H1 (cell line): ENCODE measurements around the gene KRTDAP. TPM values are rescaled to one million over a fixed set of nuclear protein-coding genes. Genes with fewer than 3 reads are reported as not detected.

Experiments used
- CTCF ChIA-PET: fragments of 300-600 bp; sonication (Branson Sonifier 250); formaldehyde crosslinking; loops from one replicate; lab custom pipeline; 2021; ENCODE audit not compliant: partially characterized antibody; lab: Charles Lee
- POLR2A ChIA-PET: fragments of 300-600 bp; sonication (Branson Sonifier 250); formaldehyde crosslinking; loops from one replicate; lab custom pipeline; 2021; ENCODE audit warnings: inconsistent platforms; ENCODE audit not compliant: partially characterized antibody; lab: Charles Lee
- DNase-seq, 2 experiments: peaks; one replicate each; pipeline versions ENCODE4 v3.0.0 to v3.0.0-alpha.2; 2010 to 2022; ENCODE audit warnings: low spot score in 2 of 2, low read depth in 1 of 2, mixed read lengths in 1 of 2
- FAIRE-seq: peaks from 2 replicates; lab custom pipeline; 2011; peaks lifted over from hg19 to GRCh38; lab: Jason Lieb, UNC
- H2AFZ ChIP-seq: 2 replicates; pipeline ENCODE4 v1.8.1; 2012; ENCODE audit warnings: low read length, inconsistent platforms
- H2AK5ac ChIP-seq: 2 replicates; pipeline ENCODE4 v1.6.1; 2013; ENCODE audit warnings: low read depth, low read length
- H2BK120ac ChIP-seq: replicated peaks from 2 replicates; pipeline ENCODE3; 2013; ENCODE audit warnings: low read depth, low read length, inconsistent platforms
- H2BK12ac ChIP-seq: 2 replicates; pipeline ENCODE4 v1.6.1; 2013; ENCODE audit warnings: low read depth, low read length
- H2BK15ac ChIP-seq: 2 replicates; pipeline ENCODE4 v1.6.1; 2013; ENCODE audit warnings: low read length
- H2BK20ac ChIP-seq: 2 replicates; pipeline ENCODE4 v1.6.1; 2013; ENCODE audit warnings: low read length
- H2BK5ac ChIP-seq: 2 replicates; pipeline ENCODE4 v1.6.1; 2013; ENCODE audit warnings: low read depth, low read length
- H3K14ac ChIP-seq: 2 replicates; pipeline ENCODE4 v1.6.1; 2013; ENCODE audit warnings: inconsistent platforms; ENCODE audit not compliant: insufficient read length
- H3K18ac ChIP-seq: 2 replicates; pipeline ENCODE4 v1.6.1; 2013; ENCODE audit warnings: low read length; ENCODE audit errors: extremely low read depth
- H3K23ac ChIP-seq: 2 replicates; pipeline ENCODE4 v1.6.1; 2013; ENCODE audit warnings: inconsistent platforms; ENCODE audit not compliant: insufficient read length
- H3K23me2 ChIP-seq: 2 replicates; pipeline ENCODE4 v1.6.1; 2013; ENCODE audit warnings: low read depth, low read length
- H3K27ac ChIP-seq: 2 replicates; pipeline ENCODE4 v1.6.1; 2011; ENCODE audit warnings: low read depth, low read length, inconsistent platforms
- H3K27me3 ChIP-seq, 4 experiments: replicated peaks in 1 of 4; 1 replicate in 1 of 4; 2 replicates in 3 of 4; pipeline versions ENCODE4 v1.6.1 to v1.8.1; 2011 to 2013; ENCODE audit warnings: low read length in 3 of 4, mild to moderate bottlenecking in 3 of 4, inconsistent platforms in 2 of 4, mixed read lengths in 2 of 4, moderate library complexity in 1 of 4; ENCODE audit not compliant: control insufficient read depth in 3 of 4, insufficient read depth in 3 of 4; ENCODE audit errors: extremely low read depth in 1 of 4
- H3K36me3 ChIP-seq, 4 experiments: 2 replicates each; pipeline versions ENCODE4 v1.6.1 to v1.8.1; 2011 to 2013; ENCODE audit warnings: mild to moderate bottlenecking in 4 of 4, low read length in 3 of 4, moderate library complexity in 2 of 4, control low read depth in 1 of 4, inconsistent platforms in 1 of 4; ENCODE audit not compliant: insufficient read depth in 4 of 4, control insufficient read depth in 2 of 4
- H3K4ac ChIP-seq: replicated peaks from 2 replicates; pipeline ENCODE3; 2013; ENCODE audit warnings: low read length, low read depth, mixed read lengths, inconsistent platforms; ENCODE audit not compliant: insufficient read length
- H3K4me1 ChIP-seq, 4 experiments: replicated peaks in 1 of 4; 1 replicate in 1 of 4; 2 replicates in 3 of 4; pipeline versions ENCODE4 v1.6.1 to v1.8.1; 2011 to 2013; ENCODE audit warnings: low read length in 3 of 4, inconsistent platforms in 2 of 4, mixed read lengths in 1 of 4; ENCODE audit not compliant: insufficient read depth in 4 of 4, control insufficient read depth in 3 of 4
- H3K4me2 ChIP-seq, 2 experiments: 2 replicates each; pipeline versions ENCODE4 v1.6.1 to v1.8.1; 2011 to 2013; ENCODE audit warnings: low read depth in 2 of 2, low read length in 2 of 2, control low read depth in 1 of 2, inconsistent platforms in 1 of 2, mild to moderate bottlenecking in 1 of 2; ENCODE audit not compliant: insufficient read depth in 1 of 2
- H3K4me3 ChIP-seq, 4 experiments: fragments of 200-600, 300-600 bp in 1 of 4; sonication (generic), shearing (Covaris generic), sonication (Bioruptor Twin) in 1 of 4; 2 replicates each; pipeline versions ENCODE4 v1.5.1 to v1.8.1; 2011 to 2016; ENCODE audit warnings: low read length in 4 of 4, low read depth in 3 of 4, control low read depth in 2 of 4, inconsistent platforms in 2 of 4, mild to moderate bottlenecking in 2 of 4, mixed read lengths in 1 of 4, moderate library complexity in 1 of 4; ENCODE audit not compliant: insufficient read depth in 2 of 4; ENCODE audit errors: extremely low read depth in 1 of 4
- H3K56ac ChIP-seq: replicated peaks from 2 replicates; pipeline ENCODE3; 2013; ENCODE audit warnings: low read depth, mild to moderate bottlenecking, mixed read lengths, low read length, inconsistent platforms; ENCODE audit not compliant: insufficient read length
- H3K79me1 ChIP-seq: 2 replicates; pipeline ENCODE4 v1.6.1; 2013; ENCODE audit warnings: low read depth, low read length, control low read depth
- H3K79me2 ChIP-seq, 2 experiments: 2 replicates each; pipeline versions ENCODE4 v1.6.1 to v1.8.1; 2012 to 2013; ENCODE audit warnings: low read length in 2 of 2, mild to moderate bottlenecking in 2 of 2, inconsistent platforms in 1 of 2; ENCODE audit not compliant: insufficient read depth in 2 of 2, control insufficient read depth in 1 of 2
- H3K9ac ChIP-seq, 4 experiments: replicated peaks in 1 of 4; 1 replicate in 1 of 4; 2 replicates in 3 of 4; pipeline versions ENCODE4 v1.6.1 to v1.8.1; 2011 to 2013; ENCODE audit warnings: low read depth in 3 of 4, low read length in 3 of 4, control low read depth in 2 of 4, mild to moderate bottlenecking in 2 of 4, moderate library complexity in 2 of 4, inconsistent platforms in 1 of 4; ENCODE audit errors: extremely low read depth in 1 of 4
- H3K9me3 ChIP-seq, 2 experiments: 2 replicates each; pipeline versions ENCODE4 v1.6.1 to v1.8.1; 2012 to 2013; ENCODE audit warnings: mild to moderate bottlenecking in 2 of 2, moderate library complexity in 2 of 2, control low read depth in 1 of 2, inconsistent platforms in 1 of 2, low read depth in 1 of 2, low read length in 1 of 2, mixed read lengths in 1 of 2; ENCODE audit not compliant: insufficient read depth in 2 of 2
- H4K20me1 ChIP-seq, 2 experiments: replicated peaks in 1 of 2; 2 replicates each; pipeline versions ENCODE3 to v1.8.1; 2011 to 2013; ENCODE audit warnings: inconsistent platforms in 2 of 2, low read length in 2 of 2, mild to moderate bottlenecking in 1 of 2; ENCODE audit not compliant: insufficient read depth in 2 of 2, control insufficient read depth in 1 of 2
- H4K5ac ChIP-seq: 2 replicates; pipeline ENCODE4 v1.6.1; 2013; ENCODE audit warnings: low read length, low read depth, mixed read lengths, inconsistent platforms; ENCODE audit not compliant: insufficient read length
- H4K8ac ChIP-seq: 2 replicates; pipeline ENCODE4 v1.8.0; 2013; ENCODE audit warnings: mild to moderate bottlenecking, moderate library complexity, low read length, inconsistent platforms; ENCODE audit not compliant: insufficient read depth; ENCODE audit errors: extremely low read depth
- H4K91ac ChIP-seq: replicated peaks from 2 replicates; pipeline ENCODE3; 2013; ENCODE audit warnings: low read length, mixed read lengths, inconsistent platforms; ENCODE audit not compliant: insufficient read length
- CHD1 ChIP-seq: IDR thresholded peaks from 2 replicates; pipeline ENCODE4 v1.6.1; 2012; ENCODE audit warnings: low read depth, low read length, improper control_type of control experiment
- CHD2 ChIP-seq: IDR thresholded peaks from 2 replicates; pipeline ENCODE4 v1.6.1; 2012; ENCODE audit warnings: low read length, improper control_type of control experiment
- RAD21 ChIP-seq, 2 experiments: IDR thresholded peaks in 1 of 2; conservative IDR thresholded peaks in 1 of 2; 2 replicates each; pipeline ENCODE4 v1.6.1; 2011; ENCODE audit warnings: low read depth in 2 of 2, low read length in 2 of 2, improper control_type of control experiment in 1 of 2, inconsistent platforms in 1 of 2, mild to moderate bottlenecking in 1 of 2, moderate library complexity in 1 of 2
- TBP ChIP-seq: IDR thresholded peaks from 2 replicates; pipeline ENCODE4 v1.6.1; 2011; ENCODE audit warnings: low read depth, low read length, improper control_type of control experiment
- WGBS, 2 experiments: shearing (Covaris generic) in 1 of 2; methylation state at CpG; one replicate each; pipeline versions ENCODE4 v1.1.6 to v1.1.7; 2013 to 2015; ENCODE audit warnings: low lambda C conversion rate in 2 of 2, mixed read lengths in 2 of 2, inconsistent platforms in 1 of 2, low coverage in 1 of 2, missing lambda C conversion rate in 1 of 2; ENCODE audit not compliant: insufficient replicate concordance in 2 of 2, insufficient coverage in 1 of 2, insufficient read length in 1 of 2; ENCODE audit errors: extremely low coverage in 1 of 2, missing lambda C conversion rate in 1 of 2; 5-methylcytosine and 5-hydroxymethylcytosine counted together
- polyA plus RNA-seq, 7 experiments: library from polyadenylated mRNA; depleted of rRNA in 3 of 7; stranded (reverse) in 5 of 7; unstranded in 2 of 7; fragments of >200 nt in 5 of 7; fragments of 200-250 nt in 2 of 7; gene quantifications; 1 replicate in 5 of 7; 2 replicates in 1 of 7; 4 replicates in 1 of 7; pipeline versions ENCODE4 v1.2.1 to v1.2.3, GENCODE V29; 2011 to 2013; ENCODE audit warnings: missing spikeins in 2 of 7, mixed read lengths in 2 of 7
- total RNA-seq: library from RNA; stranded (reverse); fragmentation: NEBNext Ultra II Directional; extraction: Animal tissue kit (Norgen Biotek cat#: 25700); gene quantifications from 2 replicates; pipeline ENCODE4 v1.2.1, GENCODE V29; 2021

KRTDAP gene
- total and polyA plus RNA-seq, 2 of the 8 experiments (the other 6 are each of a cell fraction or from before 2014, with no cell fraction given): 0.69 to 0.88 TPM

- H3K23ac ChIP-seq: no peak overlapping the region
- no peak for FAIRE-seq
- CTCF ChIA-PET: interaction anchor here (1.0 to 2.0 kb wide), 4 partner anchors 9 to 27 kb away, joined by 3 to 6 read pairs (median 3); no protein-coding TSS in a partner anchor
Measured at GRCh38 chr19:35521124-35521743, 31.0 kb upstream of the KRTDAP start.

More at GRCh38 chr19:35521124-35521743, 31.0 kb upstream of the KRTDAP start:
- Histone ChIP-seq H3K9ac (no peak overlapping the region), H4K5ac (no peak overlapping the region), H3K4me3 (no peak overlapping the region), H3K4me2 (peak overlapping the region in 1 of 2 experiments; percentile 31; a peak in 1 of 4 replicates), H4K8ac (no peak overlapping the region), H3K79me1 (no peaks in the 10 kb centered on the region; the same call in 1 of the 2 replicates), H3K27ac (no peak overlapping the region), H3K4ac (no peak overlapping the region), H3K36me3 (no peaks in the 10 kb centered on the region), H4K20me1 (no peaks in the 10 kb centered on the region), H2BK12ac (no peak overlapping the region), H2BK120ac (no peak overlapping the region), H3K18ac (peak overlapping the region; percentile 60; the same call in 1 of the 2 replicates), H2BK20ac (no peak overlapping the region), H3K79me2 (no peaks in the 10 kb centered on the region), H3K4me1 (peaks cover 7 to 22% (median 14%) of the 10 kb centered on the region in 4 experiments), H2AK5ac (no peak overlapping the region), H2AFZ (no peak overlapping the region), H2BK5ac (no peak overlapping the region), H3K27me3 (peaks cover 0 to 3% (median 0%) of the 10 kb centered on the region in 4 experiments; a peak in 2 of 7 replicates), H2BK15ac (0 out of 2 replicates have a peak overlapping the region, but pooled peaks have one; percentile 40), H3K56ac (no peak overlapping the region), H4K91ac (peak overlapping the region; percentile 62), H3K23me2 (peaks cover 3% of the 10 kb centered on the region; the same call in 1 of the 2 replicates), H3K9me3 (no peaks in the 10 kb centered on the region), H3K14ac (no peak overlapping the region)
- TF ChIP-seq CHD2 (no peak), TBP (peak; percentile 32; the same call in 1 of the 2 replicates), RAD21 (IDR thresholded peaks at IDR 0.05 in 1 of 2, conservative IDR thresholded peaks at IDR 0.05 in 1 of 2; ENCODE audit: low read depth in 2 of 2, low read length in 2 of 2) (0 out of 4 replicates have a peak, but pooled peaks of 1 of the 2 experiments have one; percentile 13), CHD1 (no peak)
- 68% methylated on average over 16 of the region's 16 CpGs; no CpG with 5 or more reads in 1 of the 2 experiments for WGBS, 2 experiments
- DNase-seq: no peak
- POLR2A ChIA-PET: interaction anchor here (0.9 to 2.7 kb wide), 5 partner anchors 8 to 27 kb away, joined by 3 to 28 read pairs (median 4); no protein-coding TSS in a partner anchor
